Activated CD4-positive, alpha-beta T cell treated with anti-CD3 and anti-CD28 coated beads, Interleukin-2, amount 50 U/mL, for 16 hours (primary cell): ENCODE results near the gene FCER2.

Experiments used
- DNase-seq: peaks from one replicate; pipeline ENCODE4 v3.0.0-alpha.2; 2020

FCER2 gene

GRCh38 chr19:7676376-7676775, 25.6 kb downstream of the FCER2 start:
- no peak for DNase-seq

- DNase-seq = peak; percentile 33
Observed at GRCh38 chr19:7674010-7675005, 27.6 kb downstream of the FCER2 start.

- no peak for DNase-seq
Observed at GRCh38 chr19:7672522-7672921, 29.4 kb downstream of the FCER2 start.

GRCh38 chr19:7670790-7671189, 31.1 kb downstream of the FCER2 start:
- DNase-seq = no peak

GRCh38 chr19:7670150-7670783, 31.7 kb downstream of the FCER2 start:
- DNase-seq = no peak

- no peak for DNase-seq
Observed at GRCh38 chr19:7669641-7670040, 32.3 kb downstream of the FCER2 start.

GRCh38 chr19:7668842-7669241, 33.1 kb downstream of the FCER2 start, which contains the start of gene RETN:
Gene RETN (plus strand): TSS chr19:7669049. CDS start chr19:7669327, 278 bp downstream.
- no peak for DNase-seq

GRCh38 chr19:7665076-7665475, 36.9 kb downstream of the FCER2 start:
- no peak for DNase-seq

- no peak for DNase-seq
Observed at GRCh38 chr19:7663706-7664105, 38.2 kb downstream of the FCER2 start.

GRCh38 chr19:7662657-7663056, 39.3 kb downstream of the FCER2 start:
- no peak for DNase-seq

- DNase-seq = no peak
Observed at GRCh38 chr19:7661744-7662538, 40.0 kb downstream of the FCER2 start.

GRCh38 chr19:7658219-7658686, 43.7 kb downstream of the FCER2 start:
- DNase-seq = peak; percentile 68

GRCh38 chr19:7657131-7657751, 44.7 kb downstream of the FCER2 start:
- DNase-seq = no peak

GRCh38 chr19:7655581-7655980, 46.4 kb downstream of the FCER2 start:
- no peak for DNase-seq

- DNase-seq = no peak
Observed at GRCh38 chr19:7654401-7654800, 47.5 kb downstream of the FCER2 start.

- peak; percentile 82 for DNase-seq
Observed at GRCh38 chr19:7652061-7652641, 49.8 kb downstream of the FCER2 start.

- DNase-seq = no peak
Observed at GRCh38 chr19:7650148-7650547, 51.8 kb downstream of the FCER2 start.

GRCh38 chr19:7648265-7649014, 53.5 kb downstream of the FCER2 start:
- DNase-seq = no peak

- DNase-seq = no peak
Observed at GRCh38 chr19:7647156-7647555, 54.8 kb downstream of the FCER2 start.

- no peak for DNase-seq
Observed at GRCh38 chr19:7646426-7646700, 55.6 kb downstream of the FCER2 start.

GRCh38 chr19:7645656-7646425, 56.1 kb downstream of the FCER2 start:
- DNase-seq = no peak
